OCI-LY3 (cell line): ENCODE data around the gene THTPA.

Source experiments
- EZH2phosphoT487 ChIP-seq: fragments of 200-600 bp; shearing (Covaris generic); IDR thresholded peaks from 2 replicates; pipeline ENCODE4 v1.6.1; 2018; ENCODE audit warnings: antibody characterized with exemption, mixed run types, low read depth
- TF ChIP-seq, protein P1 (sequence below): fragments of 200-600, 300-600 bp; sonication (generic); IDR thresholded peaks from 2 replicates; pipeline ENCODE4 v1.5.1; 2014; ENCODE audit warnings: antibody characterized with exemption, low read length, low read depth

DNA sequence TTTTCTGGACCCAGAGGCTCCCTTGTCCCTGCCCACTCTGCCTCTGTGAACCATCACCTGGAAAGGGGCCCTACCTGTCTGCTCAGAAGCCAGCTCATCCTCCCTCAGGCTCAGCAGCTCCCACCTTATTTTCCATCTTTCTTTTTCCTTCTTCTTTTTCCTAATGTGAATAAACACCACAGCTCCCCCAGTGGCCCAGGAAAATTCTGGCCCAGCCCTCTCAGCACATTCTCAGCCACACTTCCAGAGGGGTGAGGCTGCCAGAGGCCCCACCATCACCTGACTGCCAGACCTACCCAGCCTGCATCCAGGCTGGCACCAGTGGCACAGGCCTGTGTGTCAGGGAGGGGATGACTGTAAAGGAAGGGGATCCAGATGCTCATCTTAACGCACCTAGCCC, 27.5 kb upstream of the THTPA start:
- TF ChIP-seq, protein P1, sequence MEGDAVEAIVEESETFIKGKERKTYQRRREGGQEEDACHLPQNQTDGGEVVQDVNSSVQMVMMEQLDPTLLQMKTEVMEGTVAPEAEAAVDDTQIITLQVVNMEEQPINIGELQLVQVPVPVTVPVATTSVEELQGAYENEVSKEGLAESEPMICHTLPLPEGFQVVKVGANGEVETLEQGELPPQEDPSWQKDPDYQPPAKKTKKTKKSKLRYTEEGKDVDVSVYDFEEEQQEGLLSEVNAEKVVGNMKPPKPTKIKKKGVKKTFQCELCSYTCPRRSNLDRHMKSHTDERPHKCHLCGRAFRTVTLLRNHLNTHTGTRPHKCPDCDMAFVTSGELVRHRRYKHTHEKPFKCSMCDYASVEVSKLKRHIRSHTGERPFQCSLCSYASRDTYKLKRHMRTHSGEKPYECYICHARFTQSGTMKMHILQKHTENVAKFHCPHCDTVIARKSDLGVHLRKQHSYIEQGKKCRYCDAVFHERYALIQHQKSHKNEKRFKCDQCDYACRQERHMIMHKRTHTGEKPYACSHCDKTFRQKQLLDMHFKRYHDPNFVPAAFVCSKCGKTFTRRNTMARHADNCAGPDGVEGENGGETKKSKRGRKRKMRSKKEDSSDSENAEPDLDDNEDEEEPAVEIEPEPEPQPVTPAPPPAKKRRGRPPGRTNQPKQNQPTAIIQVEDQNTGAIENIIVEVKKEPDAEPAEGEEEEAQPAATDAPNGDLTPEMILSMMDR = no peak
- TF ChIP-seq EZH2phosphoT487 = no peak
